H1 (cell line): ENCODE measurements around the gene FKBP1A. TPM values are rescaled to one million over a fixed set of nuclear protein-coding genes. Genes with fewer than 3 reads are reported as not detected.

Experiments used
- CTCF ChIA-PET: fragments of 300-600 bp; sonication (Branson Sonifier 250); formaldehyde crosslinking; loops from one replicate; lab custom pipeline; 2021; ENCODE audit not compliant: partially characterized antibody; lab: Charles Lee
- POLR2A ChIA-PET: fragments of 300-600 bp; sonication (Branson Sonifier 250); formaldehyde crosslinking; loops from one replicate; lab custom pipeline; 2021; ENCODE audit warnings: inconsistent platforms; ENCODE audit not compliant: partially characterized antibody; lab: Charles Lee
- DNase-seq, 2 experiments: peaks; one replicate each; pipeline versions ENCODE4 v3.0.0 to v3.0.0-alpha.2; 2010 to 2022; ENCODE audit warnings: low spot score in 2 of 2, low read depth in 1 of 2, mixed read lengths in 1 of 2
- FAIRE-seq: peaks from 2 replicates; lab custom pipeline; 2011; peaks lifted over from hg19 to GRCh38; lab: Jason Lieb, UNC
- H2AFZ ChIP-seq: 2 replicates; pipeline ENCODE4 v1.8.1; 2012; ENCODE audit warnings: low read length, inconsistent platforms
- H2AK5ac ChIP-seq: 2 replicates; pipeline ENCODE4 v1.6.1; 2013; ENCODE audit warnings: low read depth, low read length
- H2BK120ac ChIP-seq: replicated peaks from 2 replicates; pipeline ENCODE3; 2013; ENCODE audit warnings: low read depth, low read length, inconsistent platforms
- H2BK12ac ChIP-seq: 2 replicates; pipeline ENCODE4 v1.6.1; 2013; ENCODE audit warnings: low read depth, low read length
- H2BK15ac ChIP-seq: 2 replicates; pipeline ENCODE4 v1.6.1; 2013; ENCODE audit warnings: low read length
- H2BK20ac ChIP-seq: 2 replicates; pipeline ENCODE4 v1.6.1; 2013; ENCODE audit warnings: low read length
- H2BK5ac ChIP-seq: 2 replicates; pipeline ENCODE4 v1.6.1; 2013; ENCODE audit warnings: low read depth, low read length
- H3K14ac ChIP-seq: 2 replicates; pipeline ENCODE4 v1.6.1; 2013; ENCODE audit warnings: inconsistent platforms; ENCODE audit not compliant: insufficient read length
- H3K18ac ChIP-seq: 2 replicates; pipeline ENCODE4 v1.6.1; 2013; ENCODE audit warnings: low read length; ENCODE audit errors: extremely low read depth
- H3K23ac ChIP-seq: 2 replicates; pipeline ENCODE4 v1.6.1; 2013; ENCODE audit warnings: inconsistent platforms; ENCODE audit not compliant: insufficient read length
- H3K23me2 ChIP-seq: 2 replicates; pipeline ENCODE4 v1.6.1; 2013; ENCODE audit warnings: low read depth, low read length
- H3K27ac ChIP-seq: 2 replicates; pipeline ENCODE4 v1.6.1; 2011; ENCODE audit warnings: low read depth, low read length, inconsistent platforms
- H3K27me3 ChIP-seq, 4 experiments: replicated peaks in 1 of 4; 1 replicate in 1 of 4; 2 replicates in 3 of 4; pipeline versions ENCODE4 v1.6.1 to v1.8.1; 2011 to 2013; ENCODE audit warnings: low read length in 3 of 4, mild to moderate bottlenecking in 3 of 4, inconsistent platforms in 2 of 4, mixed read lengths in 2 of 4, moderate library complexity in 1 of 4; ENCODE audit not compliant: control insufficient read depth in 3 of 4, insufficient read depth in 3 of 4; ENCODE audit errors: extremely low read depth in 1 of 4
- H3K36me3 ChIP-seq, 4 experiments: 2 replicates each; pipeline versions ENCODE4 v1.6.1 to v1.8.1; 2011 to 2013; ENCODE audit warnings: mild to moderate bottlenecking in 4 of 4, low read length in 3 of 4, moderate library complexity in 2 of 4, control low read depth in 1 of 4, inconsistent platforms in 1 of 4; ENCODE audit not compliant: insufficient read depth in 4 of 4, control insufficient read depth in 2 of 4
- H3K4ac ChIP-seq: replicated peaks from 2 replicates; pipeline ENCODE3; 2013; ENCODE audit warnings: low read length, low read depth, mixed read lengths, inconsistent platforms; ENCODE audit not compliant: insufficient read length
- H3K4me1 ChIP-seq, 4 experiments: replicated peaks in 1 of 4; 1 replicate in 1 of 4; 2 replicates in 3 of 4; pipeline versions ENCODE4 v1.6.1 to v1.8.1; 2011 to 2013; ENCODE audit warnings: low read length in 3 of 4, inconsistent platforms in 2 of 4, mixed read lengths in 1 of 4; ENCODE audit not compliant: insufficient read depth in 4 of 4, control insufficient read depth in 3 of 4
- H3K4me2 ChIP-seq, 2 experiments: 2 replicates each; pipeline versions ENCODE4 v1.6.1 to v1.8.1; 2011 to 2013; ENCODE audit warnings: low read depth in 2 of 2, low read length in 2 of 2, control low read depth in 1 of 2, inconsistent platforms in 1 of 2, mild to moderate bottlenecking in 1 of 2; ENCODE audit not compliant: insufficient read depth in 1 of 2
- H3K4me3 ChIP-seq, 4 experiments: fragments of 200-600, 300-600 bp in 1 of 4; sonication (generic), shearing (Covaris generic), sonication (Bioruptor Twin) in 1 of 4; 2 replicates each; pipeline versions ENCODE4 v1.5.1 to v1.8.1; 2011 to 2016; ENCODE audit warnings: low read length in 4 of 4, low read depth in 3 of 4, control low read depth in 2 of 4, inconsistent platforms in 2 of 4, mild to moderate bottlenecking in 2 of 4, mixed read lengths in 1 of 4, moderate library complexity in 1 of 4; ENCODE audit not compliant: insufficient read depth in 2 of 4; ENCODE audit errors: extremely low read depth in 1 of 4
- H3K56ac ChIP-seq: replicated peaks from 2 replicates; pipeline ENCODE3; 2013; ENCODE audit warnings: low read depth, mild to moderate bottlenecking, mixed read lengths, low read length, inconsistent platforms; ENCODE audit not compliant: insufficient read length
- H3K79me1 ChIP-seq: 2 replicates; pipeline ENCODE4 v1.6.1; 2013; ENCODE audit warnings: low read depth, low read length, control low read depth
- H3K79me2 ChIP-seq, 2 experiments: 2 replicates each; pipeline versions ENCODE4 v1.6.1 to v1.8.1; 2012 to 2013; ENCODE audit warnings: low read length in 2 of 2, mild to moderate bottlenecking in 2 of 2, inconsistent platforms in 1 of 2; ENCODE audit not compliant: insufficient read depth in 2 of 2, control insufficient read depth in 1 of 2
- H3K9ac ChIP-seq, 4 experiments: replicated peaks in 1 of 4; 1 replicate in 1 of 4; 2 replicates in 3 of 4; pipeline versions ENCODE4 v1.6.1 to v1.8.1; 2011 to 2013; ENCODE audit warnings: low read depth in 3 of 4, low read length in 3 of 4, control low read depth in 2 of 4, mild to moderate bottlenecking in 2 of 4, moderate library complexity in 2 of 4, inconsistent platforms in 1 of 4; ENCODE audit errors: extremely low read depth in 1 of 4
- H3K9me3 ChIP-seq, 2 experiments: 2 replicates each; pipeline versions ENCODE4 v1.6.1 to v1.8.1; 2012 to 2013; ENCODE audit warnings: mild to moderate bottlenecking in 2 of 2, moderate library complexity in 2 of 2, control low read depth in 1 of 2, inconsistent platforms in 1 of 2, low read depth in 1 of 2, low read length in 1 of 2, mixed read lengths in 1 of 2; ENCODE audit not compliant: insufficient read depth in 2 of 2
- H4K20me1 ChIP-seq, 2 experiments: replicated peaks in 1 of 2; 2 replicates each; pipeline versions ENCODE3 to v1.8.1; 2011 to 2013; ENCODE audit warnings: inconsistent platforms in 2 of 2, low read length in 2 of 2, mild to moderate bottlenecking in 1 of 2; ENCODE audit not compliant: insufficient read depth in 2 of 2, control insufficient read depth in 1 of 2
- H4K5ac ChIP-seq: 2 replicates; pipeline ENCODE4 v1.6.1; 2013; ENCODE audit warnings: low read length, low read depth, mixed read lengths, inconsistent platforms; ENCODE audit not compliant: insufficient read length
- H4K8ac ChIP-seq: 2 replicates; pipeline ENCODE4 v1.8.0; 2013; ENCODE audit warnings: mild to moderate bottlenecking, moderate library complexity, low read length, inconsistent platforms; ENCODE audit not compliant: insufficient read depth; ENCODE audit errors: extremely low read depth
- H4K91ac ChIP-seq: replicated peaks from 2 replicates; pipeline ENCODE3; 2013; ENCODE audit warnings: low read length, mixed read lengths, inconsistent platforms; ENCODE audit not compliant: insufficient read length
- PHF8 ChIP-seq: fragments of 200-600 bp; sonication (generic); conservative IDR thresholded peaks from 2 replicates; pipeline ENCODE4 v1.7.1; 2012; ENCODE audit warnings: low read depth, mild to moderate bottlenecking, inconsistent platforms, low read length, moderate library complexity
- SP2 ChIP-seq: IDR thresholded peaks from 2 replicates; pipeline ENCODE4 v1.6.1; 2012; ENCODE audit warnings: mild to moderate bottlenecking, low read length, inconsistent platforms
- SUZ12 ChIP-seq: fragments of 200-600 bp; sonication (generic); IDR thresholded peaks from 2 replicates; pipeline ENCODE4 v1.6.1; 2012; ENCODE audit warnings: mild to moderate bottlenecking, inconsistent platforms, low read length, moderate library complexity, mixed read lengths
- WGBS, 2 experiments: shearing (Covaris generic) in 1 of 2; methylation state at CpG; one replicate each; pipeline versions ENCODE4 v1.1.6 to v1.1.7; 2013 to 2015; ENCODE audit warnings: low lambda C conversion rate in 2 of 2, mixed read lengths in 2 of 2, inconsistent platforms in 1 of 2, low coverage in 1 of 2, missing lambda C conversion rate in 1 of 2; ENCODE audit not compliant: insufficient replicate concordance in 2 of 2, insufficient coverage in 1 of 2, insufficient read length in 1 of 2; ENCODE audit errors: extremely low coverage in 1 of 2, missing lambda C conversion rate in 1 of 2; 5-methylcytosine and 5-hydroxymethylcytosine counted together
- polyA plus RNA-seq, 7 experiments: library from polyadenylated mRNA; depleted of rRNA in 3 of 7; stranded (reverse) in 5 of 7; unstranded in 2 of 7; fragments of >200 nt in 5 of 7; fragments of 200-250 nt in 2 of 7; gene quantifications; 1 replicate in 5 of 7; 2 replicates in 1 of 7; 4 replicates in 1 of 7; pipeline versions ENCODE4 v1.2.1 to v1.2.3, GENCODE V29; 2011 to 2013; ENCODE audit warnings: missing spikeins in 2 of 7, mixed read lengths in 2 of 7
- total RNA-seq: library from RNA; stranded (reverse); fragmentation: NEBNext Ultra II Directional; extraction: Animal tissue kit (Norgen Biotek cat#: 25700); gene quantifications from 2 replicates; pipeline ENCODE4 v1.2.1, GENCODE V29; 2021

The FKBP1A gene
- total and polyA plus RNA-seq, 2 of the 8 experiments (the other 6 are each of a cell fraction or from before 2014, with no cell fraction given), result 250 to 685 TPM

DNA sequence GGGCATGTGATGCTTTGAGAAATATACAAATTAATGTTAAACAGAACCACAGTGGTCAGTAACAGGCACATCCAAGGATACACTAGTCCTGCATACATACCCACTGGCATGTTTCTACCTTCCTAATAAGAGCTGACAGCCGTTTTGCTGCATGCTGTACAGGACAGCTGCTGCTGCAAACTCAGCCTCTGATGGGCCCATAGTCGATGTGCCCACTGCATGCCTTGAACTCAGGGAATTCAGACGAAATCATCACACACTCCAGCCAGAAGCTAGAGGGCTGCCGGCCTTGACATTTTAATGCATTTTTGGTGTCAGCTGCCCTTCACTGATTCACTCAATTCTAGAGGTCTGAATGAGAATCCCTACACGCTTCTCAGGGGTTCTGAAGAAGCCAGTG, 29.3 kb downstream of the FKBP1A start:
- no peak overlapping the region for H4K8ac ChIP-seq
- no peak overlapping the region for H3K27ac ChIP-seq
- CTCF ChIA-PET, result interaction anchor here (1.3 to 1.7 kb wide), 4 partner anchors 19 to 51 kb away, joined by 3 to 5 read pairs (median 4); no protein-coding TSS in a partner anchor
- H3K9me3 ChIP-seq, result no peaks in the 10 kb centered on the region
- H4K91ac ChIP-seq, result no peak overlapping the region
- H3K56ac ChIP-seq, result no peak overlapping the region
- no peak overlapping the region for H2BK120ac ChIP-seq
- no peaks in the 10 kb centered on the region for H3K79me1 ChIP-seq
- H2BK20ac ChIP-seq, result no peak overlapping the region
- no peak overlapping the region for H3K4ac ChIP-seq
- no peaks in the 10 kb centered on the region for H3K79me2 ChIP-seq
- no peak overlapping the region for H2BK5ac ChIP-seq
- no peak overlapping the region for H2AFZ ChIP-seq
- H3K23me2 ChIP-seq, result no peaks in the 10 kb centered on the region
- WGBS, 2 experiments, result 87% methylated on average over 5 of the region's 5 CpGs; no CpG with 5 or more reads in 1 of the 2 experiments
- POLR2A ChIA-PET, result interaction anchor here (1.3 to 2.5 kb wide), 3 partner anchors 9 to 28 kb away, joined by 3 to 7 read pairs (median 6); no protein-coding TSS in a partner anchor
- DNase-seq (no peak), FAIRE-seq (no peak)
- no peaks in the 10 kb centered on the region for H3K27me3 ChIP-seq
- peaks cover 0 to 2% of the 10 kb centered on the region in 2 experiments for H4K20me1 ChIP-seq
- no peaks in the 10 kb centered on the region for H3K4me1 ChIP-seq
- H3K18ac ChIP-seq, result no peak overlapping the region
- no peak overlapping the region for H3K4me2 ChIP-seq
- H2BK15ac ChIP-seq, result no peak overlapping the region
- no peak overlapping the region for H4K5ac ChIP-seq
- H3K9ac ChIP-seq, result no peak overlapping the region
- H3K23ac ChIP-seq, result no peak overlapping the region
- no peak overlapping the region for H3K14ac ChIP-seq
- no peak overlapping the region for H2BK12ac ChIP-seq
- no peak overlapping the region for H3K4me3 ChIP-seq
- H3K36me3 ChIP-seq, result peaks cover 0 to 16% (median 3%) of the 10 kb centered on the region in 4 experiments; a peak in 4 of 8 replicates
- H2AK5ac ChIP-seq, result no peak overlapping the region
- no peak for TF ChIP-seq SUZ12
- TF ChIP-seq SP2, result no peak
- no peak for TF ChIP-seq PHF8
